Endometrial microvascular endothelial cells (primary cell): Measurements from ENCODE around the gene MICAL3. TPM values are rescaled to one million over a fixed set of nuclear protein-coding genes. Genes with fewer than 3 reads are reported as not detected.
"Not testable (repeated sequence)": the region's sequence is repeated elsewhere in the genome, so short reads cannot be mapped to it uniquely, and the experiment has no call there.

ENCODE experiments used
- in situ Hi-C: cut with HindIII; loops from 2 replicates; pipeline ENCODE4 v1.10.0; 2017; ENCODE audit warnings: low sequenced_read_pairs, low pct_unique_long_range_greater_than_20kb; ENCODE audit errors: inconsistent ontology term
- total RNA-seq: library from RNA; depleted of rRNA; stranded (reverse); fragments of >200 nt; gene quantifications from one replicate; pipeline ENCODE4 v1.2.3, GENCODE V29; 2015; ENCODE audit errors: inconsistent ontology term

The MICAL3 gene
- total RNA-seq, 1 donor from 2014 or later: 20.0 TPM

- in situ Hi-C loops: no loop called here
Observed at GRCh38 chr22:18060646-18061620, 36.6 kb upstream of the MICAL3 start.

GRCh38 chr22:18059991-18060390 lies 35.6 kb upstream of the MICAL3 start:
- in situ Hi-C loops: no loop called here

DNA sequence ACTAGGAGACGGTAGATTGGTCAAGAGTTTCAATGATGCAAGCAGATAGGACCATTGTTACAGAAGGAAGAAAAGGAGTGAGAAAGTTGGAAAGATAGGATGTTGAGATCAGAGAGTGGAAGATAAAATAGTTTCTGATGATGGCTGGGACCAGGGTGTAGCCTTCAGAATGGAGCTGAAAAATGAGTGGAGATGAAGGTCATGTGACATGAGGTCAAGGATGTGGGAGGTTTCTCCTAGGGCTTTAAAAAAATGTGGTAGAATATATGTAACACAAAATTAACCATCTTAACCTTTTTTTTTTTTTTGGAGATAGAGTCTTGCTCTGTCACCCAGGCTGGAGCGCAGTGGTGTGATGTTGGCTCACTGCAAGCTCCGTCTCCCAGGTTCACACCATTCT lies 35.1 kb upstream of the MICAL3 start:
- in situ Hi-C loops: no loop called here

DNA sequence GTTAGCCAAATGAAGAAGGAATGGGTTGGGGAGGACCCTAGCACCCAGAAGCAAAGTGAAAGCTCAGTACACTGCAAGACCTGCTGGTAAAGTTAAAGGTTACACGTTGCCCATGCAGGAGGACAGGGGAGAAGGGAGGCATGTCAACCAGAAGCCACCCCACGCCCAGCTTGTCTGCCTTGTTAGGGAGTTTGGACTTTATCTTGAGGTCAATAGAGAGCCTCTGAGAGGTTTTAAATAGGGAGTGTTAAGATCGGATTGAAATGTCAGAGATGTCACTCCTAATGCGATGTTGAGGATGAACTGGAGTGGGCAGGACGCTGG lies 34.7 kb upstream of the MICAL3 start:
- in situ Hi-C loops: no loop called here

GRCh38 chr22:18058371-18059093 lies 34.2 kb upstream of the MICAL3 start:
- in situ Hi-C loops: no loop called here

DNA sequence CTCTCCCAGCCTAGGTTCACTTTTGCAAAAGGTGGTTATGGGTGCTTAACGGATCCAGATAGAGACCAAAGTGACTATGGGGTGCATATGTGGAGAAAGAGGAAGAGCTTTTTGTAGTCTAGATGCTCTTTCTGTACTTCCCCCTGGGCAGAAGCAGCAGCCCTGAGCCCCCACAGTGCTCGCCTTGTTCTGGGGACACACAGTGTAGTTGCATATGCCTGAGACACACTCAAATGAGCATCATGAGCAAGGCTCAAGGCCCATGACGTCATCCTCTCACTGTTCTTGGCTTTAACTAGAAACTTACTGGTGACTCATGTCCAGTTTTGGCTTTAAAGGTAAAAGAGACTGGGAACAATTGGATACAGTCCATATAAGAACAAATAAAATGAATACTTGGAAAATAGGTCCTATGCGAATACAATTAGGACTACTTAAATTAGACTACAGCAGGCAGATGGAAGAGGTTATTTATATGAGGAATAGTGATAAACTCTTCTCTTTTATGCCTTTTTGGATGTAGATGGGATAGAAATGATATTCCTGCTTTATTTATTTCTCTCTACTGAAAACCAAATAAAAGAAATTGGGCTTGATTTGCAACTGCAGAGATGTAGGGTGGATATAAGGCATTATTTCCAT lies 33.3 kb upstream of the MICAL3 start:
- in situ Hi-C loops: no loop called here

DNA sequence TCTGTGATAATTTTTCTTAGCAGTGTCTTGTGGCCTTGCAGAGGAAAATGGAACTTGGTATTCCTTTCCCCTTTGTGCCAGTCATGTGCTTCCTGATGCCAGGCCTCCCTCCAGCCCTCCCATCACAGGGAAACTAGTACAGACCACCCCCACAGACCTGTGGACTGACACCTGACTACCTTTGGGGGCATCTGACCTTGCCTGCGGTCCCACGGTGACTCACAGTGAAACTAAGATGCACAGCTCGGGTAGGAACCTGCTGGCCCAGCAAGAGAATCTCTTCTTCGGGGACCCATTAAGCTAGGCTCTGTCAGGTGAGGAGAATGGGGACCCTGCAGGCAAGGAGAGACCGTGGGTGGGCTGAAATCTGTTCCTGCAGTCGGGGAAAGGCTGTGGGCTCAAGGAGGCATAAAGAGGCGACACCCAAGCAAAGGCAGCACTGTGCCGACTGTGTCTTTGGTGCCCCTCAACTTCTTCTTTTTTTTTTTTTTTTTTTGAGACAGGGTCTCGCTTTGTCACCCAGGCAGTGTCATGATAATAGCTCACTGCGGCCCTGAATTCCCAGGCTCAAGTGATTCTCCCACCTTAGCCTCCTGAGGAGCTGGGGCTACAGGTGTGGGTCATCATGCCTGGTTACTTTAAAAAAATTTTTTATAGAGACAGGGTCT lies 32.6 kb upstream of the MICAL3 start:
- in situ Hi-C loops: no loop called here

DNA sequence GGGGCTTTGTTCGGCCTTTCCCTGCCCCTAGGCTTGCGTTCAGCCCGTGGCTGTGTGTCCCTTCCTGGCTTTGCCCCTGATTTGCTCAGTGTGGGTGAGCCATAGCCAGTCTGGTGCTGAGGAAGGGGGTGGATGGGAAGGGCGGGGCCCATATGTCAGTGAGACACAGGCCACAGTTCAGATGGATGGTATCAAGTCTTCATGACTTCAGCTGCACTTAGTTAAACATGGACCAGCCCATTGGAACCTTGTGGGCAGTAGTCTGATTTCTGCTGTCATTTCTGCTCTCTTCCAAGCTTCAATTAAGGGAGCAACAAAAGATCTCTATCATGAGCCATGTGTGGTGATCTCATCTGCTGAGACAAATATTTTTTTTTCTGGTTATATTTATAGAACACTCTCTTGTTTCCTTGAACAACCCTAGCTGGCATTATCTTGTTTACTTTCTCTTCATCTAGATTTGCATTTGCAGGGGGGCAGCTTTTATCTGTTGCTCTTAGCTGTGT lies 31.9 kb upstream of the MICAL3 start:
- in situ Hi-C loops: no loop called here

DNA sequence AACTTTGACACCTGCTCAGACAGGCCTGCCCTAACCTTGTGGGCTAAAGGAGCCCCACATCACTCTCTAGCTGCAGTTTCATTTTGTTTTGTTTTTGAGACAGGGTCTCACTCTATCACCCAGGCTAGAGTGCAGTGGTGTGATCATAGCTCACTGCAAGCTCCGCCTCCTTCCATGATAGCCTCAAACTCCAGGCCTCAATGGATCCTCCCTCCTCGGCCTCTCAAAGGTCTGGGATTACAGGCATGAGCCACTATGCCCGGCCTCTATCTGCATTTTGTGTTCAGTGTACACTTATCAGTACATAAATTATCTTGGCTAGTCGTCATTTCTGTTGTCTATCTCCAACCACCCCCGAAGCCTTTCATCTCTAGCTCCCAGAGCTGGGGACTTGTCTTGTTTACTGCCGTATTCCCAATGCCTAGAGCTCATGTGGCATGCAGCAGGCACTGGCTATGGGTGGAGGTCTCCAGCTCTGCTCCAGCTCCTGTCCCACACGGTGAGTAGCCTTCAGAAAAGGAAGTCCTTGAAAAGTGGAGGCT lies 31.3 kb upstream of the MICAL3 start:
- in situ Hi-C loops: no loop called here

DNA sequence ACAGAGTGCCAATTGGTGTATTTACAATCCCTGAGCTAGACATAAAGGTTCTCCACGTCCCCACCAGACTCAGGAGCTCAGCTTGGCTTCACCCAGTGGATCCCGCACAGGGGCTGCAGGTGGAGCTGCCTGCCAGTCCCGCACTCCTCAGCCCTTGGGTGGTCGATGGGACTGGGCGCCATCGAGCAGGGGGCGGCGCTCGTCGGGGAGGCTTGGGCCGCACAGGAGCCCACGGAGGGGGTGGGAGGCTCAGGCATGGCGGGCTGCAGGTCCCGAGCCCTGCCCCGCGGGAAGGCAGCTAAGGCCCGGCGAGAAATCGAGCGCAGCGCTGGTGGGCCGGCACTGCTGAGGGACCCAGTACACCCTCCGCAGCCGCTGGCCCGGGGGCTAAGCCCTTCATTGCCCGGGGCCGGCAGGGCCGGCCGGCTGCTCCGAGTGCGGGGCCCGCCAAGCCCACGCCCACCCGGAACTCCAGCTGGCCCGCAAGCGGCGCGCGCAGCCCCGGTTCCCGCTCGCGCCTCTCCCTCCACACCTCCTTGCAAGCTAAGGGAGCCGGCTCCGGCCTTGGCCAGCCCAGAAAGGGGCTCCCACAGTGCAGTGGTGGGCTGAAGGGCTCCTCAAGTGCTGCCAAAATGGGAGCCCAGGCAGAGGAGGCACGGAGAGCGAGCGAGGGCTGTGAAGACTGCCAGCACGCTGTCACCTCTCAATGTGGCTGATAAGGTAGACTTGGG lies 29.0 kb upstream of the MICAL3 start:
- in situ Hi-C loops: not testable (repeated sequence)

GRCh38 chr22:18051113-18051512 lies 26.8 kb upstream of the MICAL3 start:
- in situ Hi-C loops: not testable (repeated sequence)

GRCh38 chr22:18050065-18050464 lies 25.7 kb upstream of the MICAL3 start:
- in situ Hi-C loops: no loop called here

DNA sequence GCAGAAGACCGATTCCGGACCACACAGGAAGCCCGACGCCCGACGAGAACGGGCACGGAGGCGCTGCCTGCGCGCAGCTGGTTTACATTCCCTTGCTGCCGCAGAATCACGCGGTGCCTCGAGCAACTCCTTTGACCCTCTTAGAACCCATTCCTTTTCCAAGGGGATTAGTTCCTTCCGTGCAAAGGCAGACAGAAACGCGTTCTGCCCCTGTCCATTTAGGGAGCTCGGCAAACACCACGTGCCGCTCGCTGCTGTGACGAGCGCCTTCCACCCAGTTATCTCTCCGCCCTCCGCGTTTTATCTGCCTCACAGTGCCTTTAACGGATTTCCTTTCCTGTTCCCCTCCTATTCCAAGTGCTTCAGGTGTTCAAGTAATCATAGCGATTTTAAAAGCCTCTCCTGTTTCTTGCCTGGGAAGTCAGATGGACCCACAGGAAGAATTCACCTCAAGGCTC lies 24.1 kb upstream of the MICAL3 start:
- in situ Hi-C loops: no loop called here

- in situ Hi-C loops: no loop called here
Observed at GRCh38 chr22:18048041-18048440, 23.7 kb upstream of the MICAL3 start.

GRCh38 chr22:18045794-18046193 lies 21.4 kb upstream of the MICAL3 start:
- in situ Hi-C loops: no loop called here

- in situ Hi-C loops: no loop called here
Observed at GRCh38 chr22:18044548-18045271, 20.3 kb upstream of the MICAL3 start.

- in situ Hi-C loops: no loop called here
Observed at GRCh38 chr22:18042685-18043084, 18.3 kb upstream of the MICAL3 start.
